Activated T-helper 9 cell treated with anti-CD3 and anti-CD28 coated beads, Interleukin-2, amount 50 U/mL, for 16 hours (primary cell): Measurements from ENCODE around the gene UNCX.
"Not testable (repeated sequence)": the region's sequence is repeated elsewhere in the genome, so short reads cannot be mapped to it uniquely, and the experiment has no call there.

Source experiments
- DNase-seq: peaks from one replicate; pipeline ENCODE4 v3.0.0-alpha.2; 2020; ENCODE audit warnings: low read depth

Gene UNCX

GRCh38 chr7:1257863-1258262 is 25.2 kb downstream of the UNCX start:
- DNase-seq = no peak

- no peak for DNase-seq
These were observed 27.1 kb downstream of the UNCX start for GRCh38 chr7:1259621-1260243.

- no peak for DNase-seq
These were observed 27.6 kb downstream of the UNCX start for GRCh38 chr7:1260244-1260635.

GRCh38 chr7:1261036-1261435 is 28.4 kb downstream of the UNCX start:
- DNase-seq = not testable (repeated sequence)

- DNase-seq = no peak
These were observed 29.8 kb downstream of the UNCX start for GRCh38 chr7:1262441-1262840.

- DNase-seq = no peak
These were observed 30.8 kb downstream of the UNCX start for GRCh38 chr7:1263391-1263951.

GRCh38 chr7:1264345-1265280 is 31.9 kb downstream of the UNCX start:
- DNase-seq = no peak

- DNase-seq = no peak
These were observed 34.6 kb downstream of the UNCX start for GRCh38 chr7:1267016-1267900.

GRCh38 chr7:1268076-1268815 is 35.6 kb downstream of the UNCX start:
- DNase-seq = no peak

- DNase-seq = no peak
These were observed 36.2 kb downstream of the UNCX start for GRCh38 chr7:1268866-1269265.

GRCh38 chr7:1269336-1269890 is 36.7 kb downstream of the UNCX start:
- no peak for DNase-seq

- DNase-seq = no peak
These were observed 37.5 kb downstream of the UNCX start for GRCh38 chr7:1270181-1270580.

- no peak for DNase-seq
These were observed 38.4 kb downstream of the UNCX start for GRCh38 chr7:1271046-1271445.

GRCh38 chr7:1271656-1272055 is 39.0 kb downstream of the UNCX start:
- no peak for DNase-seq

- not testable (repeated sequence) for DNase-seq
These were observed 39.5 kb downstream of the UNCX start for GRCh38 chr7:1272136-1272535.

- no peak for DNase-seq
These were observed 41.6 kb downstream of the UNCX start for GRCh38 chr7:1274121-1274875.

- no peak for DNase-seq
These were observed 42.3 kb downstream of the UNCX start for GRCh38 chr7:1274876-1275375.

GRCh38 chr7:1275451-1276381 is 43.0 kb downstream of the UNCX start:
- no peak for DNase-seq

GRCh38 chr7:1276626-1277175 is 44.0 kb downstream of the UNCX start:
- DNase-seq = no peak
